Natural killer cell treated with Interleukin-12 subunit alpha and Interleukin-12 subunit beta and Interleukin-15 and Interleukin-18, amount 100 ng/mL, for 72 hours (primary cell): ENCODE measurements around the gene PBLD. TPM values are rescaled to one million over a fixed set of nuclear protein-coding genes. Genes with fewer than 3 reads are reported as not detected.

Source experiments
- ATAC-seq, 2 donors: fragments of 150-1000 bp; cut with Tn5 transposase in 1 of 2; sonication (Bioruptor Pico), chemical (Tn5 transposase) in 1 of 2; 2 replicates each; pipeline ENCODE4 v1.10.0; 2021
- DNase-seq: peaks from one replicate; pipeline ENCODE4 v3.0.0; 2022; ENCODE audit warnings: low spot score
- H3K27ac Mint-ChIP-seq, 2 donors: 1 replicate in 1 of 2; 2 replicates in 1 of 2; pipeline ENCODE4 v1.8.0; 2022; ENCODE audit warnings: mixed read lengths in 2 of 2, mild to moderate bottlenecking in 1 of 2, moderate library complexity in 1 of 2
- H3K27me3 Mint-ChIP-seq, 2 donors: 1 replicate in 1 of 2; 2 replicates in 1 of 2; pipeline ENCODE4 v1.8.0; 2022; ENCODE audit warnings: mixed read lengths in 2 of 2
- H3K36me3 Mint-ChIP-seq: one replicate; pipeline ENCODE4 v1.8.0; 2022; ENCODE audit warnings: mixed read lengths
- H3K4me1 Mint-ChIP-seq, 2 donors: 1 replicate in 1 of 2; 2 replicates in 1 of 2; pipeline ENCODE4 v1.8.0; 2022; ENCODE audit warnings: low read depth in 2 of 2, mixed read lengths in 2 of 2, mild to moderate bottlenecking in 1 of 2
- H3K4me3 Mint-ChIP-seq: one replicate; pipeline ENCODE4 v1.8.0; 2022; ENCODE audit warnings: mixed read lengths
- H3K9me3 Mint-ChIP-seq: 2 replicates; pipeline ENCODE4 v1.8.0; 2022; ENCODE audit warnings: mixed read lengths
- total RNA-seq, 2 donors: library from RNA; stranded (reverse); gene quantifications; one replicate each; pipeline ENCODE4 v1.2.3, GENCODE V29; 2022

PBLD gene
- 1 to 10 TPM in 1 of 2 donors, under 1 TPM in 1; 0.47 to 1.3 TPM for total RNA-seq

DNA sequence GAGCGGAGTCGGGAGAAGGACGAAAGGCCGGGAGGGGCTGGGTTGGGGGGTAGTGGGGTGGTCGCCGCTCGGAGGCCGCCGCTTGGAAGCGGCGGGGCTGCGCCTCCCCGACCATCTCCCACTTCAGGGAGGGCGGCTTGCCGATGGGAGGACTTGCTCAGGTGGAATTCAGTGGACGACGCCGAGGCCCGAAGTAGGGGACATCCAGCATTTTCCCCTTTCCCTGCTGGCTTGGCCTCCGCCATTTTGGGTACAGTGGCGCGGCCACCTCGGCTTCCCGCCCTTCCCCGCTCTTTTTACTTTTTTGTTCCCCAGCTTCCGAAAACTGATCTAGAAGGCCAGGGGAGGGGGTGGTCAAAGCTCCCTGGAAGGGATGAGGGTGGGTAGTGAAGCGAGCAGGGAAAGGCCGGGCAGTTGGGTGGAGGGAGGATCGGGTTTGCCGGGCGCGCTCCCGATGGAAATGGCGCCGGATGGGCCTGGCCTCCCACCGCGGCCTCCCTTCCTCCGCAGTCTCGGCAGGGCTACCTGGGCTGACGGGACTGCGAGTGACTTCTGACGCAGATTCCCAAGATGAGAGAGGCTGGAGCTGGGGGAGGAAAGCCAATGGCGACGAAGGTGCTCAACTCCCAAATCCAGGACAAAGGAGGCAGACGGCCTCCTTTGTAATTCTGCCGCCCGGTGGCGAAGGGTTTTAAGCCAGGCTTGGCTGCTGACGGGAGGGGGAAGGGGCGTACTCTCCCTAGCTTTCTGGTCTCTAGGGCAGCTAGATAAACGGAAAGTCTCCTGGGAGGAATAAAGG, at the start of gene PBLD:
Gene PBLD, minus strand, starts transcription at position 670 of the 799 bp plus-strand sequence. CDS start 26,084 bp downstream, outside the sequence.
- H3K27ac Mint-ChIP-seq = peak within 1 kb of the TSS; percentile 95 to 98
- H3K4me3 Mint-ChIP-seq = peak within 1 kb of the TSS; percentile 94
- H3K9me3 Mint-ChIP-seq = no peaks in the 10 kb centered on the region
- ATAC-seq = peak; percentile 22 to 36
- H3K4me1 Mint-ChIP-seq = peaks cover 49 to 59% of the 10 kb centered on the region in 2 donors
- peak; percentile 65 for DNase-seq
- H3K36me3 Mint-ChIP-seq = peaks cover 28% of the 10 kb centered on the region
- H3K27me3 Mint-ChIP-seq = peaks cover 4 to 6% of the 10 kb centered on the region in 2 donors

DNA sequence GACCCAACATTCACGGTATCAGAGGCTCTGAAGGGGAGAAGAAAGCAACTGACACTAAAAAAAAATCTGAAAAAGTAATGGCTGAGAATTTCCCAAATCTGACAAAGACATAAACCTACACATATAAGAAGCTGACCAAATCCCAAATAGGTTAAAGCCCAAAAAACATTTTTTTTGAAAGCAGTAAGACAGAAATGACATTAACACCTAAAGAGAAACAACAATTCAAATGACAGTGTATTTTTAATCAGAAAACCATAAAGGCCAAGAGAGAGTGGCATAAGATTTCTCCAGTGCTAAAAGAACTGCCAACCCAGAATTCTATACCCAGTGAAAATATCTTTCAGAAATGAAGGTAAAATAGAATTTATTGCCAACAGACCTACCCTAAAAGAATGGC, 38.9 kb upstream of the PBLD start:
- H3K4me3 Mint-ChIP-seq = no peak overlapping the region
- DNase-seq (no peak), ATAC-seq (no peak)
- no peak overlapping the region for H3K27ac Mint-ChIP-seq
- H3K4me1 Mint-ChIP-seq = no peaks in the 10 kb centered on the region
- H3K36me3 Mint-ChIP-seq = peaks cover 22% of the 10 kb centered on the region
- no peaks in the 10 kb centered on the region for H3K27me3 Mint-ChIP-seq
- no peaks in the 10 kb centered on the region for H3K9me3 Mint-ChIP-seq

DNA sequence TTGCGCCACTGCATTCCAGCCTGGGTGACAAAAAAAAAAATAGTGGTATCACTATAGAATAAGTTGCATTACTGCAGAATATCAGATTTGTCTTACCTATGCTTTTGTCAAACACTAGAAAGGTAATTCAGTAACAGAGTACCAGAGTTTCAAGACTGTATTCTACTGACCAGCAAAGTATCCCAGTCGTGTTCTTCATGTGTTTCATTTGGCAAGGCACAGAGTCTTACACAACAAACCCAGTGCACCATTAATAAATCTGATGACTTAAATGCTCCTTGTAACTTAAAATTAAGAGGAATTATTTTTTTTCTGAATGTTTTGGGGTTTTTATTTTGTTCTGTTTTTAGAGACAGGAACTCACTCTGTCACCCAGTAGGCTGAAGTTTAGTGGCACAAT, 34.4 kb upstream of the PBLD start:
- no peaks in the 10 kb centered on the region for H3K27me3 Mint-ChIP-seq
- H3K4me3 Mint-ChIP-seq = no peak overlapping the region
- peaks cover 19% of the 10 kb centered on the region for H3K36me3 Mint-ChIP-seq
- no peaks in the 10 kb centered on the region for H3K9me3 Mint-ChIP-seq
- no peaks in the 10 kb centered on the region for H3K4me1 Mint-ChIP-seq
- ATAC-seq (no peak), DNase-seq (no peak)
- H3K27ac Mint-ChIP-seq = no peak overlapping the region

DNA sequence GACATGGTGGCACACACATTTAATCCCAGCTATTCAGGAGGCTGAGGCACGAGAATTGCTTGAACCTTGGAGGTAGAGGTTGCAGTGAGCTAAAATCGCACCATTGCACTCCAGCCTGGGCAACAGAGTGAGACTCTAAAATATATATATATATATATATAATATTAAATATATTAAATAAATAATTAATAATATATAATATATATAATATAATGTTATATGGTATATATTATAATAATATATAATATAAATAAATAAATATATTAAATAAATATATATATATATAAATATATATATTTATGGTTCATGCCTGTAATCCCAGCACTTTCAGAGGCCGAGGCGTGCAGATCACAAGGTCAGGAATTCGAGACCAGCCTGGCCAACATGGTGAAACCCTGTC, 33.9 kb upstream of the PBLD start:
- no peak for ATAC-seq
- no peaks in the 10 kb centered on the region for H3K4me1 Mint-ChIP-seq
- no peak overlapping the region for H3K27ac Mint-ChIP-seq
- no peaks in the 10 kb centered on the region for H3K9me3 Mint-ChIP-seq
- no peaks in the 10 kb centered on the region for H3K27me3 Mint-ChIP-seq
- DNase-seq = no peak
- no peak overlapping the region for H3K4me3 Mint-ChIP-seq
- H3K36me3 Mint-ChIP-seq = peaks cover 15% of the 10 kb centered on the region

- DNase-seq = no peak
- Mint-ChIP-seq H3K36me3 (peaks cover 9% of the 10 kb centered on the region), H3K4me3 (no peak overlapping the region), H3K9me3 (no peaks in the 10 kb centered on the region), H3K27ac (no peak overlapping the region), H3K27me3 (no peaks in the 10 kb centered on the region), H3K4me1 (no peaks in the 10 kb centered on the region)
- no peak for ATAC-seq
These were observed 32.9 kb upstream of the PBLD start for GRCh38 chr10:68365611-68366010.

DNA sequence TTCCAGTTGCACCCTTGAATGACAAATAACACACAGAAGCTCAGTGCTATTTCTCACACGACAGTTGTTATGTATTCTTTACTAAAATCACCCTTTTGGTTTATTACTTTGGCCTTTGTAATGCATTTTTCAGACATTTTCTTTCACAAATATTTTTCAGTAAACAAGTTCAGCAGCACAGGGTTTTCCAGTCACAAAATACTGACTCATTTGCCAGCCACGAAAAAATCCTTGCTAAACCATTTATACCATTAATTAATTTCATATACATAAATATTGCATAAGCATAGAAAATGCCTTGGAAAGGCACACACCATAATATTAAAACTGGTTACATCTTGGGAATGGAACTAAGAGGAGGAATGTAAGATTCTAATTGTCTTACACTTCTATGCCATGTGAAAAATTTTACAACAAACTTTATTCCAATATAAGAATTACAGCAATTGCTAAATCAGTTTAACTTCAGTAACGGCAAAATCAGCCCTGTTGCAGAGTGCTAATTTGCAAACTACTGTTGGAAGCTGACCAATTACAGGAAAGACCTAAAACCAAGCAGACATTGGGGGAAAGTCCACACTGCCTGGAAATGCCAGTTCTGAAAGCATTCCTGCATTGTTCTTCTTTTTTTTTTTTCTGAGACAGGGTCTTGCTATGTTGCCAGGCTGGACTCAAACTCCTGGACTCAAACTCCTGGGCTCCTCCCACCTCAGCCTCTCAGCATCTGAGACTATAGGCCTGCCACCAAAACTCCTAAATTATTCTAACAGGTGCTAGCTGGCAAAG, 31.6 kb upstream of the PBLD start:
- Mint-ChIP-seq H3K9me3 (no peaks in the 10 kb centered on the region), H3K4me3 (no peak overlapping the region), H3K27me3 (no peaks in the 10 kb centered on the region), H3K4me1 (no peaks in the 10 kb centered on the region), H3K36me3 (peaks cover 4% of the 10 kb centered on the region), H3K27ac (no peak overlapping the region)
- DNase-seq (no peak), ATAC-seq (no peak)

DNA sequence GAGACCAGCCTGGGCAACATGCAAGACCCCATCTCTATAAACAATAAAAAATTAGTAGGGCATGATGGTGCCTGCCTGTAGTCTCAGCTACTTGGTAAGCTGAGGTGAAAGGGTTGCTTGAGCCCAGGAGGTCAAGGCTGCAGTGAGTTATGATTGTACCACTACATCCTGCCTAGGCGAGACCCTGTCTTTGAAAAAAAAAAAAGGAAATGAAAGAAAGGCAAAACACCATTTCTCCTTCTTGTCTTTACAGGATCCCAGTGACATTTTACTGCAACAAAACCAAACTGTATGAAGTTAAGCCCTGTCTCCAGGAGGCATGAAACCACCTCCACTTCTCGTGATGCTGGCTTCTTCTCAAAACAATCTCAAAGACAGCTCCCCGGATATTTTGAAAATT, 29.9 kb upstream of the PBLD start:
- DNase-seq (no peak), ATAC-seq (no peak)
- Mint-ChIP-seq H3K4me1 (no peaks in the 10 kb centered on the region), H3K4me3 (no peak overlapping the region), H3K36me3 (peaks cover 4% of the 10 kb centered on the region), H3K9me3 (no peaks in the 10 kb centered on the region), H3K27me3 (no peaks in the 10 kb centered on the region), H3K27ac (no peak overlapping the region)

DNA sequence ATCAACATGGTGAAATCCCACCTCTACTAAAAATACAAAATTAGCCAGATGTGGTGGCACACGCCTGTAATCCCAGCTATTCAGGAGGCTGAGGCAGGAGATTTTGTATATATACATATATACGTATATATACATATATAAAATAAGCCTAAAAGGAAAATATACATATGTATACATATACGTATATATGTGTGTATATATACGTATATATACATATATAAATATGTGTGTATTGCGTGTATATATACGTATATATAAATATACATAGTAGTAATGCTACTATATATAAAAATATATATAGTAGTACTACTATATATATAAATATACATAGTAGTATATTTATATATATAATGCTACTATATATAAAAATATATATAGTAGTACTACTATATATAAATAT, 26.5 kb upstream of the PBLD start:
- no peaks in the 10 kb centered on the region for H3K27me3 Mint-ChIP-seq
- DNase-seq (no peak), ATAC-seq (no peak)
- H3K9me3 Mint-ChIP-seq = no peaks in the 10 kb centered on the region
- no peaks in the 10 kb centered on the region for H3K4me1 Mint-ChIP-seq
- no peak overlapping the region for H3K4me3 Mint-ChIP-seq
- peaks cover 9% of the 10 kb centered on the region for H3K36me3 Mint-ChIP-seq
- no peak overlapping the region for H3K27ac Mint-ChIP-seq

DNA sequence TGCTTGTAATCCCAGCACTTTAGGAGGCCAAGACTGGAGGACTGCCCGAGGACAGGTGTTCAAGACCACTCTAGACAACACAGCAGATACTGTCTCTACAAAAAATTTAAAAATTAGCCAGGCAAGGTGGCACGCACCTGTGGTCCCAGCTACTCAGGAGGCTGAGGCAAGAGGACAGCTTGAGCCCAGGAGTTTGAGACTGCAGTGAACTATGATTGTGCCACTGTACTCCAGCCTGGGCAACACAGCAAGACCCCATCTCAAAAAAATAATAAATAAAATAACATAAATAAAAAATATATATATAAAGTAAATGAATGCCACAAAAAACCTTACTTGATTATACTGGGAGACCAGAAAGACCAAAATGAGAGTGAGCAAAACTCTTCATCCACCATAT, 20.8 kb upstream of the PBLD start:
- Mint-ChIP-seq H3K9me3 (no peaks in the 10 kb centered on the region), H3K36me3 (peaks cover 11% of the 10 kb centered on the region), H3K27me3 (no peaks in the 10 kb centered on the region), H3K4me3 (no peak overlapping the region), H3K4me1 (peaks cover 2 to 3% of the 10 kb centered on the region in 2 donors), H3K27ac (no peak overlapping the region)
- DNase-seq (no peak), ATAC-seq (no peak)

GRCh38 chr10:68348265-68348741, 15.6 kb upstream of the PBLD start:
- Mint-ChIP-seq H3K27ac (peak overlapping the region in 1 of 2 donors; percentile 85), H3K4me1 (peaks cover 7 to 10% of the 10 kb centered on the region in 2 donors), H3K9me3 (no peaks in the 10 kb centered on the region), H3K27me3 (no peaks in the 10 kb centered on the region), H3K4me3 (no peak overlapping the region), H3K36me3 (peaks cover 22% of the 10 kb centered on the region)
- DNase-seq (no peak), ATAC-seq (peak in 1 of 2 donors; percentile 63)

GRCh38 chr10:68346774-68347173, 14.0 kb upstream of the PBLD start:
- no peak overlapping the region for H3K4me3 Mint-ChIP-seq
- peaks cover 5 to 12% of the 10 kb centered on the region in 2 donors for H3K4me1 Mint-ChIP-seq
- peak overlapping the region in 1 of 2 donors; percentile 80 for H3K27ac Mint-ChIP-seq
- H3K9me3 Mint-ChIP-seq = no peaks in the 10 kb centered on the region
- DNase-seq (no peak), ATAC-seq (no peak)
- peaks cover 28% of the 10 kb centered on the region for H3K36me3 Mint-ChIP-seq
- no peaks in the 10 kb centered on the region for H3K27me3 Mint-ChIP-seq

- ATAC-seq = no peak
- no peak for DNase-seq
- Mint-ChIP-seq H3K27me3 (no peaks in the 10 kb centered on the region), H3K4me1 (peaks cover 10 to 18% of the 10 kb centered on the region in 2 donors), H3K27ac (peak overlapping the region; percentile 15 to 80), H3K36me3 (peaks cover 38% of the 10 kb centered on the region), H3K4me3 (no peak overlapping the region), H3K9me3 (no peaks in the 10 kb centered on the region)
These were observed 12.9 kb upstream of the PBLD start for GRCh38 chr10:68345621-68346020.

DNA sequence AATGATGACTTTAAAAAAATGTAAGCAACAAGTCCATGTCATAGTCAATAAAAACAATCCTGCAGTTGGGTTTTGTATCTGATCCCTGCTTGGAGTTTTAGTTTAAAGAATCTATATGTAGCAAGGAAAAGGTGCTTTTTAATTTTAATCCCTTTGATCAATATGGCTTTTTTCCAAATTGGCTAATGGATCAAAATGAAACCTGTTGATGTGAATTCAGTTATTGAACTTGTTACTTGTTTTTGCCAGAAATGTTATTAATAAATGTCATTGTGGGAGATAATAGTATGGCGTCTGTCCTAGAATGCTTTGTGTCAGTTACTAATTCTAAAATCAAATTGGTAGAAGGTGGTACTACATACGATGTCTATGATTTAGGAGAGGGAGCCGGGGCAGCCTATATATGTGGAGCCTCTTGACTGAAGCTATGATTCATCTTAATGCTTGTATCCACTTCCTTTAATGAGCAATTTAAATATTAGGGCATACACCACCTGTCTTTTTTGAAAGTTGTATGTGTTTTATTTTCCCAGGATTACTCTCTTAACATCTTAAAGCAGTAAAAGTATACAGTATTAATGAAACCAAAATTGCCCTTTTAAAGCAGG, 10.3 kb upstream of the PBLD start:
- no peak overlapping the region for H3K27ac Mint-ChIP-seq
- H3K4me1 Mint-ChIP-seq = peaks cover 14 to 21% of the 10 kb centered on the region in 2 donors
- peaks cover 62% of the 10 kb centered on the region for H3K36me3 Mint-ChIP-seq
- ATAC-seq (no peak), DNase-seq (no peak)
- H3K4me3 Mint-ChIP-seq = no peak overlapping the region
- no peaks in the 10 kb centered on the region for H3K27me3 Mint-ChIP-seq
- no peaks in the 10 kb centered on the region for H3K9me3 Mint-ChIP-seq
